Suppressor macrophage (primary cell): ENCODE data around the gene TGFBR1.
"Not testable (repeated sequence)": the region's sequence is repeated elsewhere in the genome, so short reads cannot be mapped to it uniquely, and the experiment has no call there.

Source experiments
- DNase-seq, 4 experiments: peaks; one replicate each; pipeline ENCODE4 v3.0.0-alpha.2; 2020 to 2022

TGFBR1 gene

DNA sequence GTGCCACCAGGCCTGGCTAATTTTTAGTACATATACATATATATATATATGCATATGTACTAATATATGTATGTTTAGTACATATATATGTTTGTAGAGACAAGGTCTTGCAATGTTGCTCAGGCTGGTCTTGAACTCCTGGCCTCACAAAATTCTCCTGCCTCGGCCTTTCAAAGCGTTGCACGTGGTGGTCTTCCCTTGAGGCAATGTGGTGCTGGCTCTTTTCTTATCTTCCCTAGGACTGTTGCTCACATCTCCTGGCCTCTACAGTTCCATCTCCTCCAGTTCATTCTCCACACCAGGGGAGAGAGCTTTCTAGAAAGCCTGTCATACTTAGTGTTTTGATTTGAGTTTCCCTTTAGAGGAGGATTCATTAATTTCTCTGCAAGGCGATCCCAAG, 28.9 kb upstream of the TGFBR1 start:
- DNase-seq, result no peak

DNA sequence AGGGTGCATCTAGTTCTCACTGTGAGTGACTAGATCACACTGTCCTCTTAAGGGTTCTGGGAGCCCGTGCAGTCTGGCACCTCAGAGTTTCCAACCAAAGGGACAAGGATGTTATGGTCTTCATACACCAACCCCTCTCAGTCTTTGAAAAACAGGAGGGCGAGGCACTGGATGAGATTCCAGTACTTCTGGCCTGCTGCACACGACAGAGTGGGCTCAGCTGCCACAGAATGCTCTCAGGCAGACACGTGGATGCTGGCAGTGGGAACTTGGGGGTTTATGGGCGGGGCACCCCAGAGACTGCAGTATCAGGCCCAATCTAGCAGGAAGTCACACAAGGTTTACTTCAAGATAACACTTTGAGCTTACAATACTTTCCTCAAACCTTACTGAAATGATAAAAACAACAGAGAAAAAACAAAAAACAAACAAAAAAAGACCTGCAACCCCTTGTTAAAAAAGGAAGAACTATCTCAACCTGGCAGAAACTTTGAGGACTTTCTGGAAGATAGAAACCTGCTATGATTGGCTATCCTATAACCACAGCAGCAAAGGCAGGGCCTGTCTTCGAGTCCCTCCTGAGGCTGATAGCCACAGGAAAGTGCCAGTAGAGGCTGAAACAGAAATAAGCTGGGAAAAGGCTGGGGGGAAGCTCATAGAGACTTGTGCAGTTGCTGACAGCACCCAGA, 28.3 kb upstream of the TGFBR1 start:
- DNase-seq, result peak in 3 of 4 experiments; percentile 30 to 47 (median 42)

DNA sequence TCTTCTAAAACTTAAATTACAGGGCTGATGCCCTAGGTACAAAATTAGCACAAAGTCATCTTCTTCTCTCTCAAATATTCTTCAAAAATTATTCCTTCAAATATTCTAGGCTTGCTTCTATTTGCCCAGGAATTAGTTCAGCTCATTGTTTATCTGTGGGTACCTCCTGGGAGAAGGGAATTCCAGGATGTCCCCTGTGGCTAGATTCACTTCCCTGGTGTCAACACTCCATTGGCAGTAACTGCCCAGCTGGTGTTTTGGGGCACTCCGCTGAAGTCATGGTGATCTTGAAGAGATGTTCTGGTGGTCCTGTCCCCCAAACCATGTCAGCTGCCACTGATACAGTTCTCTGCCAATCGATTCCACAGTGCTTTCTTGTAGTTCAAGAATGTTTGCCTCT, 26.2 kb upstream of the TGFBR1 start:
- no peak for DNase-seq

DNA sequence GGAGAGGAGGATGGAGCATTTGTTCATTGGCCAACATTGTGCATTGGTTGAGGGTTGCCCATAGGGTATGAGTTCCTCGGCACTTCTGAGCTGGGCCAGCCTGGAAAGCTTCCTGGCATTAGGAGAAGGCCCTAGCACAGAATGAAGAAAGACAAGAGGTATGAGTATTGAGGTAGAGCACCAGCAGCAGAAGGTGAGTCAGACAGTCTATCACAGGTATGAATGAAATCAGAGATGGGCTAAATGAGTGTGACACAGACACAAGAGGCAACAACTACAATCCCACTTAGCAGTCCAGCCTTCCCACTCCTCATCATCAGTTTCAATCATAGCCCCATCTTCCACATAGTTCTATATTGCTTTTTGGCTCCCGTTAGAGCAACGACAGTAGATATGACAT, 25.4 kb upstream of the TGFBR1 start:
- no peak for DNase-seq

DNA sequence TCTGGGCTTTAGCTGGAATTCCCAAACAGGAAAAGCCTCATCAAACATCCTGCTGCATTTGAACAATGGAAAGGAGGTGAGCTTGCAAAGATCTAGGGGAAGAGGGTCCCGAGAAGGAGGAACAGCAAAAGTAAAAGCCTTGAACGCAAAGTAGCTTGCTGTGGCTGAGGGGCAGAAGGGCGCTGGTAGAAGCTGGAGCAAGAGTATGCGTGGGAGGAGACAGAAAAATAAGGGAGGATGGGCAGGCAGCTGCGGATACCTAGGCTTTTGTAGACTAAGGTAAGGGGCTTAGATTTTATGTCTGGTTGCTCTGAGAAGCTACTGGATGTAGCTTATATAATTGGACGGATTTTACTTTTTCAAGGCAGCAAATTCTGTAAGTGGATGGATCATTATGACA, 21.9 kb upstream of the TGFBR1 start:
- DNase-seq, result no peak

DNA sequence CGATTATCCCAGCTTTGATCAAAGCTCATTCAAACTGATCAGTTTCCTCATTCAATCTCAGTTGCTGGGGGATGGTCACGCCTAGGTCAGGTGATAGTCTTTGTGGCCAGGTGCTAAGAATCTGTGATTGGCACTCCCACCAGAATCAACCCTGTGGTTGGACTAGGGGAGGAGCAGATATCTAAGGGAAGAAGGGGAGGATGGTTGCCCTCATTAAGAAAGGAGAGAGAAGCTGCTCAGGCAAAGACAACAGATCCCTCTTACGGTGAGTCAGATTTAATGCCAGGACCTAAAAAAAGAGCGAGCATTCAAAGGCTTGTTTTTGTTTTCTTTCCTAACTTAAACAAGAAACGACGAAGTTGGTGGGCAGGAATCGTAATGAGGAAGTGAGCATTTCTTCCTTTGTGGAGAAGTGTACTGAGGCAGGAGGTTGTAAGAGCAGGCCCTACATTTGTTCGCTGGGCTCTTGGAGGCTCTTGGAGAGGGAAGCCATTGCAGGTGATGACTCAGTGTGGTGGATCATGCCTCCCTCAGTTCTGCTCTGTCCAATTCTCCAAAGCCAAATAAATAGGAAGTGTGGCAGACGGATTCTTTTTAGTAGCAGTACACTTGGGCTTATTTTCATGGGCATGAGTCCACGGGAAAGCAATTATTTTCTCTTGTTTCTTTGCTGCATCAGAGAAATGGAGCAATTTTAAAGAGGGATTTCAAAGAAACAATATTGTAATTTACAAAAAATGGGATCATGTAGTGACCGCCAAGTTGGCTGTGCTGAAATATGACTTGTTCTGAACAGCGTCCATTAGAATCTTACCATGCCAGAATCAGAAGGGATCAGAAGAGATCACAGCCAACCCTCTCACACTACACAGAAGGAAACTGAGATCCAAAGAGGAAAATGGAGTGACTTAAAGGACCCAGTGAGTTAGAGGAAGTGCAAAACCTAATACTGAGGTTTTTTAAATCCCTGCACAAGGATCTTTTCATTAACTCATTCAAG, 18.7 kb upstream of the TGFBR1 start:
- DNase-seq, result peak; percentile 88 to 96 (median 90)

DNA sequence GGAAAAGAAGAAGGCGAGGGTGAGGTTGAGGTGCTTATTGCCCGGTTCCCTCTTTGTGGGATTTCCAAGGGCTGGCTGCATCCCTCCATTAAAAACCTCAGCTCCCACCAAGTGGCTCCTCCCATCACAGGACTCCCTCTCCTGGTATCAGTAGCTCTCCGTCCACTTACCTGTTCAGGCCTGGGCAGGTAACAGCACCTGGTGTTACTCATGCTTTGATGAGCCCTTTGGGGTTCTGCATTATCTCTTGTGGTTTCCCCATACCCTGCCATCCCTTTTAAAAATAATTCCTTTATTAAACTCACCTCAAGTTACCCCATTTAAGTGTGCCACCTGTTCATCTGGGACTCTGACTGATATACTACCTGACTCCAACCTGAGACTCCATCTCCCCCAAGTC, 17.5 kb upstream of the TGFBR1 start:
- DNase-seq, result no peak

DNA sequence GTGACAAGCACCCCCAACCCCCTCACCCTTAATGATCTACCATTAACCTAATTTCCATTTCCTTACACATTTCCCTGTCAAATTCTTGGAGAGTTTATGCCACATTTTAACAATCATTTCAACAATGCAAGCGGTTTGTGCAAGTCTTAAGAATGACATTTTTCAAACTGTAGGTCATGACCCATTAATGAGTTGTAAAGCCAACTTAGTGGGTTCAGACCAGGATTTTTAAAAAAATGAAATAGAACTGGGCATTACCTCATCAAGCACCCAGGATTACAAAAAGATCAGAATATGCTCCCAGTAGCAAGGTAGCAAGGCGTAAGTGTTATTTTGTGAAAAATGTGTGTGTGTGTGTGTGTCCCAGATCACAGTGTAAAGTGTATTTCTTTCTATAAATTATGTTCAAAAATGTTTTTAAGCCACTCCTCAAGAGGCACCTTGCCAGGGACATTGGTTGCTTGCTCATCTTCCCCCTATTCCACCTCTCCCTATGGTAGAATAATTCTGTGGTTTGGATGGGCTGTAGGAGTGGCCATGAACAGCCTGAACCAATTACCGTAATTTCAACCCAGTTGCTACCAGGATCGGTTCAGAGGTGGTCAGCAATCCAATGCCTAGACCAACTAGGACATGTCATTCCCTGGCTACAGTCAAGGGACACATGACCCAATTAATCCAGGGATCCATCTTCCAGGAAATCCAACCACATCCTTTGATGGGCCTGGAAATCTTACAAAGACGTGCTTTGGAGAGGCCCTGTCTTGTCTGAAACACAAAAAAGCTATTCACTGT, 14.4 kb upstream of the TGFBR1 start:
- no peak for DNase-seq

DNA sequence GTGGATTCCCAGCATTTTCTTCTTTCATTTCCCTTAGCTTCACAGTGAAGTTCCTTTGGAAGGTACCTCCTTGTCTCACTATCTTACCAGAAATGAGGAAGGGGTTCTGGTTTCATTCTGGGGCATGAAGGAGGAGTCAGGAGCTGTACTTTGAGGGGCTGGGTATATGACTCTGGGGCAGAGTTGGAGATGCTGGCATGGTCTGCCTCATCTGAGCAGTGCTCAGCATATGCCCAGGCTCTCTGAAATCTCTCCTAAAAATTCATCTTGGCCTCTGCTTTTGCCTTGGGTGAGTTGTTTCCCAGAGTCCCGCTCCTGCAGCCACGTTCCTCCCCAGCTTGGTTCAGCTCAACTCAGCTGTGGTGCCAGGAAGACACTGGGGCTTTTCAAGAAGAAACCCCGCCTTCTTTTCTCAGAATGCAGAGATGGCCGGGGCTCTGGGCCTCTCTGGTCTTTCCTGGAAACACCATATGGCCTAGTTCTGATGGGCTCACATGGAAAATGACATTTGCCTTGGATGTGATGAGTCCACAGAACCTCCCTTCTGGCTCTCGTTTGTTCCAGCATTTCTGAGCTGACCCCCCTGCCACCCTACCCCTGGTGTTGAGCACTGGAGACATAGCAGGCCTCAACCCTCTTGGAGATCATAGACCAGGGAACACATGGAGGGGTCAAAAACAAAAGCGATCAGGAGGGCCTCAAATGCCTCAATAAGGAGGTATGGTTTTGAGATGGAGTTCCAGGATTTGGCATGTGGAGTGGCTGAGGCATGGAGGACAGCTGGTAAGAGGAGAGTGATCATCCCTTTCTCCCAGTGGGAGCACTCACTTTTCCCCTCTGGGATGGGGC, 12.0 kb upstream of the TGFBR1 start:
- no peak for DNase-seq

DNA sequence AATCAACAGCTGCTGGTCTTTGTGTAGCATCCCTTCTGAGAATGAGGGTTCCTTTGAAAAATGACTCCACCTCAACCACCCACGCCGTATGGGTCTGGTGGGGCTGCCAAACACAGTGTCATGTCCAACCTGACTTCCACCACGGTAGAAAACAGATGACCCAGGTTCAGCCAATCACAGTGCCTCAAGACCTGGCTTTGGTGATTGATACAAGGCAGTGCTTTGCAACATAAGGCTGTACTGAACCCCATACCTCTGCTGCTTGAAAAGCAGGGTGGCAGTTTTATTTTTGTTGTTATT, 11.5 kb upstream of the TGFBR1 start:
- no peak for DNase-seq

DNA sequence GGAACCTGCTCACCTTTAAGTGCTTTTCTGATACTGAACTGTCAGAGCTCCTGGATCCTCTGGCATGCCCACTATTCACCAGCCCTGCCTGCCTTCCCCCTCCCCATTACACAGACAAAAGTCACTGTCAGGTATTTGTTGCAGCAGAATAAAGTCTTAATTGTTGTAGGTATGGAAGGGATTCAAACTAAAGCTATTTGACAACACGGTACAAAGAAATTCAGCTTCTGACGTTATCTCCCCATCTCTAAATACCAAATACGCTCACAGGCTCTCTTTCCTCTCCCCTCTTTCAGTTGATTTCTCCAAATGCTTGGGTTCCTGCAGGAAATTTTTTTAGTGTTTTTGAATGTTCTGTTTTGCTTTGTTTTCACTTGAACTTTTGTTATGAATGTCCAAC, 9.3 kb upstream of the TGFBR1 start:
- no peak for DNase-seq

DNA sequence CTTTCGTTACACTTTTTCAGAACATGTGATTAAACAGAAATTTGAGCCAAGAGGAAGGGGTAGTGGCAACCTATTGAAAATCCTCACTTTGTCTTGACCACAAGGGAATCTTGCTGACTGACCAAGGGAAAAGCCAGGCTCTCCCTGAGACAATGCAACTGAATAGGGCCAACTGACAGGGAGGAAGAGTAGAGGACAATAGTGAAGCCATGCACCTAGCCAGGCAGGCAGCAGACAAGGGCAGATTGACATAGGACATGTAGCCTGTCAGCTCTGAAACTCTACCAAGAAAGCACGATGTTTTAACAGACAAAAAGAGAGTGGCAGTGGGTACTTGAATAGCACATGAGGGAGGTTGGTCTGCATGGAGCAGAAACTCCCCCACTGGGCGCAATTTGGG, 8.5 kb upstream of the TGFBR1 start:
- DNase-seq, result no peak

DNA sequence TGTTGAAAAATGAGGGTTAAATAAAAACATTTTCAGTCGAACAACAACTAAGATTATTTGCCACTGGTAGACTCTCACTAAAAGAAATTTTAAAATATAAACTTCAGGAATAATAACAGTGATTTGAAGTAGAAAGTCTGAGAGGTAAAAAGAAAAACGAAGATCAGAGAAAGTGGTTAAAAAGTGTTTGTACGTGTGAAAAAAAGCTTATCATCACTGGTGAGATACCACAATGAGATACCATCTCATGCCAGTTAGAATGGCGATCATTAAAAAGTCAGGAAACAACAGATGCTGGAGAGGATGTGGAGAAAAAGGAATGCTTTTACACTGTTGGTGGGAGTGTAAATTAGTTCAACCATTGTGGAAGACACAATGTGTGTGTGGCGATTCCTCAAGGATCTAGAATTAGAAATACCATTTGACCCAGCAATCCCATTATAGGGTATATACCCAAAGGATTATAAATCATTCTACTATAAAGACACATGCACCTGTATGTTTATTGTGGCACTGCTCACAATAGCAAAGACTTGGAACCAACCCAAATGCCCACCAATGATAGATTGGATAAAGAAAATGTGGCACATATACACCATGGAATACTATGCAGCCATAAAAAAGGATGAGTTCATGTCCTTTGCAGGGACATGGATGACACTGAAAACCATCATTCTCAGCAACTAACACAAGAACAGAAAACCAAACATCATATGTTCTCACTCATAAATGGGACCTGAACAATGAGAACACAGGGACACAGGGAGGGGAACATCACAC, 4.9 kb upstream of the TGFBR1 start:
- DNase-seq, result not testable (repeated sequence)

DNA sequence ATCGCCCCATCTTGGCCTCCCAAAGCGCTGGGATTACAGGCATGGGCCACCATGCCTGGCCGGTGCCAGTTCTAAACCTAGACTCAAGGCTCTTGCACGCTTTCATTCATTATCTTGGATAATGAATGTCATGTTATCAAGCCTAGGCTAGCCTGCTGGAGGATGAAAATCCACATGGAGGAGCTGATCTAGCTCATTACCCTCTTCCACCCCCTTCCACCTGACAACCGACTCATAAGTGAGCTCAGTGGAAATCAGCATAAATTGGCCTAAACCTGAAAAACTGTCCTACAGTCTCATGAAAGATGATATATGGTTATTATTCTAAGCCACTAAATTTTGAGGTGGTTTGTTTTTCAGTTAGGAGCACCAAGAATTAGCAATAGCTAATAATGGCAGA, 3.6 kb upstream of the TGFBR1 start:
- no peak for DNase-seq

DNA sequence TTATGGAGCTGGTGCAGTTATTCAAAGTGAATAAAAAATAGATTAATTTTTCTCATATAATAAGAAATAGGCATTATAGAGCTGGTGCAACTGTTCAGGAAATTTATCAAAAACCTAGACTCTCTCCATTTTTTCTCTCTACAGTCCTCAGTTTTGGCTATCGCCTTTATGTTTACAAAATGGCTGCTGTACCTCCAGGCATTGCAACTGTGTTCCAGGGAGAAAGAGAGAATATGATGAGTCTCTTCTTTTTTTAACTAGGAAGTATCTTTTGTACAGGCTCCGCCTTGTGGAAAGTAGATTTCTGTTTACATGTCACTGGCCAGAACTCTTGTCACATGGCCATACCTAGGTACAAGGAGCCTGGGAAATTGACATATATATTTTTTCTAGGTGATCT, 3.1 kb upstream of the TGFBR1 start:
- no peak for DNase-seq

DNA sequence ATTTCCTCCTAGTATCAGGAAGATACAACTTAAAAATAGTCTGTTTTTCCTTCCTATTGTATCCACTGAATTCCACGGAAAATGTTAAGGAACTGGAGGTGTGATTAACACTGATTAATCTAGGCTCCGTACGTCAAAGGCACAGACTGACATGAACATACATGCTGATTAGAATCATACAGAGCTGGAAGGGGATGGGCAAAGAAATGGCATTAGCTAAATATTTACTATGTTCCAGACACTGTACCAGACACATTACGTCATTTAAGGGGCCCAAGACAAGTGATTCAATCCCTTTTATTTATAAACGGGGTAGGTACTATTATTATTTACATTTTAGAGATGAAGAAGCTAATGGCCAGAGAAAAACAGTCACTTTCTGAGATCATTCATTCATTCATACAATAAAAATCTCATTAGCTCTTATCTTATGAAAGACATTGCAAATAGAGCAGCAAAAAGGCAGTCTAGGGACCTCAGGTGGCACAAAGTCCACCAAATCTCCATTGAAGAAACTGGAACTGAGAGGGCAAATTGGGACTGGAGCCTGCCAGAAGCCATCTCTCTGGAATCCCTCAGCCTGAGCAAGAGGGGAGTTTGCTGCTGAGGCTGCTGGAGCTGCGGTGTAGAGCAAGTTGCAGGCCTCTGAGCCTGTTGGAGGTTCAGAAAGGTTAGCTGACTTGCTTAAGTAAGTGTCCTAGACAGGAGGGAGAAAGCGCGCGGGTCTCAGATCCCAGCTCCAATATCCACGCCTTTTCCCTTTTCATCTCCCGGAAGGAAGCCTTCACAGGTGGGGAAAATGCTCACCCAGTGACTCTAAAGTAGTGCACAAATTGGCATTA, 1.6 kb upstream of the TGFBR1 start:
- no peak for DNase-seq

DNA sequence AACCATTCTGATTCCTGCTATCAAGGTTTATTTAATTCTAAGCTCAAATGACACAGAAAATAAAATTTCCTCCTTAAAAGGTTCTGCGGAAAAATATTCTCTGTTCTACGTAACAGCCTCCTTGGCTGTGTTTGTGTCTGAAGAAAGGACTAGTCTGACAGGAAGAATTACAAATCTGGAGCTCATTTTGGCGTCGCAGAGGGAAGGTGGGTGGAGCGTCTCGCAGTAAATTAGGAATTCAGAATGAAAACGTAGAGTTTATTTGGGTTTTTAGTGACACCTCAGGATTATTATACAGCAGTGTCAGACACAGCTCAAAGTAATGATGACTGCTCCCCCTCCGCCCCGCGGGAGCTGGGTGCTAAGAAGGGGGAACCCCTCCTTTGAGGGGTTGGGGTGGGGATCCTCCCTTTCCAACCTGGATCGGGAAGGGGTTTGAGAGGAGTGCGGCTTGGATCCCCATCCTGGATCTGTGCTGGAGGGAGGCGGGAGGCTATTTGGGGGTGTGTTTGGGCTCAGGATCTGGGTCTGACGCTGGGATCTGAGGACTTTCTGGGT, 933 bp upstream of the TGFBR1 start:
- peak in 3 of 4 experiments; percentile 41 to 51 (median 43) for DNase-seq

DNA sequence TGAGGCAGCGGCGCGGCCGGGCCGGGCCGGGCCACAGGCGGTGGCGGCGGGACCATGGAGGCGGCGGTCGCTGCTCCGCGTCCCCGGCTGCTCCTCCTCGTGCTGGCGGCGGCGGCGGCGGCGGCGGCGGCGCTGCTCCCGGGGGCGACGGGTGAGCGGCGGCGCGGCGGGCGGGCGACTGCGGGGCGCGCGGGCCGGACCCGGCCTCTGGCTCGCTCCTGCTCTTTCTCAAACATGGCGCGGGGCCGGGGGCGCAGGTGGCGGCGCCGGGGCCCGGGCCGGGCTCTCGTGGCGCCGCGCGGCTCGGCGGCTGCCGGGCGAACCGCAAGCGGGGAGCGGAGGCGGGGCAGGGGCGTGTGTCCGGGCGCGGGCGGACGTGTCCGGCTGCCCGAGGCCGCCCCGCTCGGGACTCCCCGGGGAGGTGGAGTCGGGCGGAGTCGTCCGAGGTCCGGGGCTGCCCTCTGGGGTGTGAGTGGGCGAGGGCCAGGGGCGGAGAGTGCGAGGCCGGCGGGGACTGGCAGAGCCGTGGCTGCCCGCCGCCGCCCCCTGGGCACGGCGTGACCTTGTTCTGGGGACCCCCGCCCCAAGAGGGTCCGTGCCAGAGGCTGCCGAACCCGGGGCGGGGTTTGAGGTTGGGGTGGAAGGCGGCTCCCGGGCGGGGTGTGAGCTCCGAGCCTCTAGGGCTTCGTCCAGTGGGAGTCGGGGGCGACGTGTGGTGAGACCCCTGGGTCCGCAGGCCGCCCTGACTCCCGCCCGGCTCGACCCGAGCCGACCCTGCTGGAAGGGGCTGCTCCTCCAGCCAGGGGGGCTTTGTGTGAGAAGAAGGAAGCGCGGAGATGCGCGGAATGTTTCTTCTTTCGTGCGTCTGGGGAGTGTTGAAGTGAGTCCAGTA, 485 bp downstream of the TGFBR1 start:
- peak; percentile 76 to 94 (median 90) for DNase-seq

DNA sequence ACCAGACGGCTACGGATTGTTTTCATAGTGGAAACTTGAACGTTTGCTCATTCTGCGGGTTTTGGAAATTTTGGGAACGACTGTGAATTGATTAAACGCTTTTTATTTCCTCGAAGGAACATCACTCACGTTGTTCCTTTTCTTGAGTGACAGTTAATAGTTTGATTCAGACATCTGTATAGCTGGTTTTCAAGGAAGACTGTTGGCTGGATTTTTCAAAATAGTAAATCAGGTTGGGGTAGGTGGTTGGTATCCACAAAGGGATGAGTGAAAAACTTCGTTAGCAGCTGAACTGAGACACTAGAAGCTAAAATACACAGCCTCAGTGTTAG, 1.1 kb downstream of the TGFBR1 start:
- no peak for DNase-seq
